Neuronal stem cell (in vitro differentiated cells): Measurements from ENCODE around the gene SEC14L1.

Source experiments
- DNase-seq: peaks from one replicate; pipeline ENCODE4 v3.0.0-alpha.2; 2013; ENCODE audit warnings: low spot score
- H2AFZ ChIP-seq: one replicate; pipeline ENCODE4 v1.6.1; 2013; ENCODE audit warnings: mild to moderate bottlenecking, low read length, inconsistent platforms
- H2AK5ac ChIP-seq: 2 replicates; pipeline ENCODE4 v1.6.1; 2013; ENCODE audit warnings: low read depth, mild to moderate bottlenecking, inconsistent platforms, low read length, moderate library complexity, mixed read lengths
- H2BK120ac ChIP-seq: 2 replicates; pipeline ENCODE4 v1.6.1; 2013; ENCODE audit warnings: low read depth, mild to moderate bottlenecking, inconsistent platforms, low read length, moderate library complexity, mixed read lengths
- H2BK12ac ChIP-seq: one replicate; pipeline ENCODE4 v1.6.1; 2013; ENCODE audit warnings: low read length, inconsistent platforms
- H2BK15ac ChIP-seq: 2 replicates; pipeline ENCODE4 v1.6.1; 2013; ENCODE audit warnings: mild to moderate bottlenecking, low read length, inconsistent platforms, mixed read lengths
- H2BK5ac ChIP-seq: one replicate; pipeline ENCODE4 v1.6.1; 2013; ENCODE audit warnings: inconsistent platforms, mild to moderate bottlenecking, low read length, moderate library complexity
- H3K14ac ChIP-seq: one replicate; pipeline ENCODE4 v1.6.1; 2013; ENCODE audit warnings: low read length, inconsistent platforms
- H3K18ac ChIP-seq: 2 replicates; pipeline ENCODE4 v1.6.1; 2013; ENCODE audit warnings: low read length, inconsistent platforms
- H3K23ac ChIP-seq: 2 replicates; pipeline ENCODE4 v1.6.1; 2013; ENCODE audit warnings: low read depth, mild to moderate bottlenecking, mixed read lengths, low read length, inconsistent platforms; ENCODE audit not compliant: poor library complexity
- H3K27ac ChIP-seq: replicated peaks from 3 replicates; pipeline ENCODE4 v1.5.1; 2013; ENCODE audit warnings: low read length, inconsistent platforms
- H3K27me3 ChIP-seq, 3 experiments: 2 replicates each; pipeline ENCODE4 v1.6.1; 2013; ENCODE audit warnings: low read length in 3 of 3, mild to moderate bottlenecking in 2 of 3, inconsistent platforms in 1 of 3, low read depth in 1 of 3, mixed read lengths in 1 of 3, moderate library complexity in 1 of 3; ENCODE audit not compliant: control insufficient read depth in 3 of 3, insufficient read depth in 3 of 3
- H3K36me3 ChIP-seq, 2 donors: replicated peaks in 1 of 2; 2 replicates each; pipeline ENCODE4 v1.6.1; 2013; ENCODE audit warnings: low read length in 2 of 2; ENCODE audit not compliant: control insufficient read depth in 2 of 2, insufficient read depth in 2 of 2
- H3K4ac ChIP-seq: 2 replicates; pipeline ENCODE4 v1.6.1; 2013; ENCODE audit warnings: inconsistent platforms, mild to moderate bottlenecking, low read length, moderate library complexity
- H3K4me1 ChIP-seq, 2 donors: 1 replicate in 1 of 2; 2 replicates in 1 of 2; pipeline ENCODE4 v1.6.1; 2013; ENCODE audit warnings: low read length in 2 of 2, low read depth in 1 of 2; ENCODE audit not compliant: control insufficient read depth in 2 of 2, insufficient read depth in 1 of 2
- H3K4me2 ChIP-seq: one replicate; pipeline ENCODE4 v1.6.1; 2013; ENCODE audit warnings: mild to moderate bottlenecking, low read length, inconsistent platforms; ENCODE audit not compliant: insufficient read depth, poor library complexity, severe bottlenecking
- H3K4me3 ChIP-seq, 2 donors: 2 replicates each; pipeline ENCODE4 v1.5.1; 2013; ENCODE audit warnings: low read length in 2 of 2, mild to moderate bottlenecking in 2 of 2, inconsistent platforms in 1 of 2, moderate library complexity in 1 of 2
- H3K79me1 ChIP-seq: one replicate; pipeline ENCODE4 v1.6.1; 2013; ENCODE audit warnings: low read depth, mild to moderate bottlenecking, inconsistent platforms, low read length, moderate library complexity
- H3K9ac ChIP-seq: one replicate; pipeline ENCODE4 v1.6.1; 2013; ENCODE audit warnings: mild to moderate bottlenecking, low read depth, low read length, inconsistent platforms; ENCODE audit not compliant: poor library complexity
- H3K9me3 ChIP-seq, 2 donors: replicated peaks in 1 of 2; 2 replicates each; pipeline versions ENCODE3 to v1.6.1; 2013; ENCODE audit warnings: low read length in 2 of 2, mild to moderate bottlenecking in 2 of 2, inconsistent platforms in 1 of 2, low read depth in 1 of 2, mixed read lengths in 1 of 2, moderate library complexity in 1 of 2; ENCODE audit not compliant: control insufficient read depth in 2 of 2, insufficient read depth in 1 of 2
- H4K8ac ChIP-seq: one replicate; pipeline ENCODE4 v1.6.1; 2013; ENCODE audit warnings: low read depth, mild to moderate bottlenecking, inconsistent platforms, low read length, moderate library complexity
- H4K91ac ChIP-seq: one replicate; pipeline ENCODE4 v1.6.1; 2013; ENCODE audit warnings: low read length, low read depth, mild to moderate bottlenecking, inconsistent platforms; ENCODE audit not compliant: poor library complexity
- WGBS, 2 donors: extraction: QIAGEN DNeasy Blood & Tissue Kit; methylation state at CpG; one replicate each; pipeline ENCODE4 v1.1.7; 2013; ENCODE audit warnings: missing lambda C conversion rate in 2 of 2, mixed read lengths in 1 of 2; ENCODE audit not compliant: insufficient read length in 2 of 2, insufficient replicate concordance in 1 of 2; ENCODE audit errors: extremely low coverage in 2 of 2; 5-methylcytosine and 5-hydroxymethylcytosine counted together

SEC14L1 gene

DNA sequence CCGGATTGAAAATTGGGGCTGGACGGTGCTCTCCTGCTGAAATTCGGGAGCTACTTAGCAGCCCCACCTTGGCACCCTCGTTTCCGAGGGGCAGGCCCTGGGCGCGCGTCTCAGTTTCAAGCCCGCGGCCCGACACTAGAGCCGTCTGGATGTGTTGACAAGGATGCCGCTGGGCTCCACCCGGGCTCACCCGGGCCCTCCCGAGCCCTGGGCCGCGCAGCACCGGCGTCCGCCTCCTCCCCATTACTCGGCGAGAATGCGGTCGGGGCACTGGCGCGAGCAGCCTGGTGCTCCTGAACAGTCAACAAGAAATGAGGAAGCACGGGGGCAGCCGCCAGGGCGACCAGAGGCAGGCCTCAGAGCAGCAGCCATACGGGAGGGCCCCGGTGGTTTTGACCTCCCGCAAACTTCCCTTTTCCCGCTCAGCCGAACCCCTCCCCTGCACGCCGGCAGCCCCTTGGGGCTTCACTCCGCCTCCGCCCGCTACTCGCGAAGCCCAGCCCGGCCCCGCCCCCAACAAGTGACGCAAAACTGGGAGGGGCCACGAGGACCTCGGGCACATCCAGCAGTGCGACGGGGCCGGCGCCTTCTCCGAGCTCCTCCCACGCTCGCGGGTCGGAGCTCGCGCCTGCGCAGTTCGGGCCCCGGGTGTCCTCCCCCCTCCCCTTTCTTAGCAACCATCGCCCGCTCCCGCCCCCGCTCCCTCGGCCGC, 447 bp upstream of the SEC14L1 start:
- no peak overlapping the region for H2BK15ac ChIP-seq
- peaks cover 8 to 31% of the 10 kb centered on the region in 2 donors for H3K36me3 ChIP-seq
- peaks cover 3% of the 10 kb centered on the region for H3K79me1 ChIP-seq
- peak overlapping the region; percentile 98 for H2AFZ ChIP-seq
- H3K4ac ChIP-seq, result no peak overlapping the region
- H3K9me3 ChIP-seq, result peaks cover 2 to 20% of the 10 kb centered on the region in 2 donors
- H2AK5ac ChIP-seq, result peak overlapping the region; percentile 4
- peak overlapping the region; percentile 49 to 77 for H3K4me3 ChIP-seq
- H3K18ac ChIP-seq, result peak overlapping the region; percentile 96
- peak overlapping the region; percentile 91 for H3K23ac ChIP-seq
- H2BK12ac ChIP-seq, result no peak overlapping the region
- H4K91ac ChIP-seq, result peak overlapping the region; percentile 30
- no peaks in the 10 kb centered on the region for H3K27me3 ChIP-seq
- peak; percentile 99 for DNase-seq
- no peak overlapping the region for H4K8ac ChIP-seq
- peak overlapping the region; percentile 91 for H2BK120ac ChIP-seq
- peaks cover 9 to 13% of the 10 kb centered on the region in 2 donors for H3K4me1 ChIP-seq
- H2BK5ac ChIP-seq, result peak overlapping the region; percentile 87
- H3K14ac ChIP-seq, result no peak overlapping the region
- peak overlapping the region; percentile 91 for H3K27ac ChIP-seq
- peak overlapping the region; percentile 86 for H3K4me2 ChIP-seq
- H3K9ac ChIP-seq, result peak overlapping the region; percentile 91
- no CpG with 5 or more reads among the region's 67 CpGs for WGBS, 2 donors

DNA sequence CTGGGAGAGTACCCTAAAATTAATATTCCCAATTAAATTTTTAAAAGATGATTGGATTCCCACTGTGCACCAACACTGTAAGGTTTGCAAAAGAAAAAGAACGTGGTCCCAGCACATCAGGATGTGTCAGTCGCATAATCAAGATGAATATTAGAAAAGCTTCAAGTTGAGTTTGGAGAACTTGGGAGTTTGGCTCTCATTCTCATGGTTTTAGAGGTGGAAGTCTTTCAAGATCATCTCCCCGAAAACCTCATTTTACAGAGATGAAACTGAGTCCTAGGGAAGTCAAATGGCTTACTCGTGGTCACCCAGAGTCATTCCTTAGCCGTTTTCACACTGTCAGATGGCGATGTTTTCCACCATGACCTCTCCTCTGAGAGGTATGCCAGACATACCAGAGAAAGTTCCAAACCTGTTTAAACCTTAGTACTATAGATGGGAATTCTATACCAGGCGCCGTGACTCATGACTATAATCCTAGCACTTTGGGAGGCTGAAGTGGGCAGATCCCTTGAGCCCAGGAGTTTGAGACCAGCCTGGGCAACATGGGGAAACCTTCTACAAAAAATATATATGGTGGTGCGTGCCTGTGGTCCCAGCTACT, 1.2 kb downstream of the SEC14L1 start:
- Histone ChIP-seq H3K4me3 (peak overlapping the region in 1 of 2 donors; percentile 93), H2BK15ac (no peak overlapping the region), H2BK120ac (no peak overlapping the region), H2AK5ac (no peak overlapping the region), H2AFZ (no peak overlapping the region), H3K36me3 (peaks cover 10 to 45% of the 10 kb centered on the region in 2 donors), H3K23ac (no peak overlapping the region), H3K79me1 (peaks cover 3% of the 10 kb centered on the region), H3K4me1 (peaks cover 14 to 26% of the 10 kb centered on the region in 2 donors), H2BK12ac (no peak overlapping the region), H3K9me3 (peaks cover 2 to 17% of the 10 kb centered on the region in 2 donors), H3K14ac (no peak overlapping the region), H3K18ac (no peak overlapping the region), H4K91ac (no peak overlapping the region), H3K9ac (no peak overlapping the region), H3K4ac (no peak overlapping the region), H3K27ac (no peak overlapping the region), H2BK5ac (no peak overlapping the region), H3K4me2 (peak overlapping the region; percentile 77), H4K8ac (no peak overlapping the region), H3K27me3 (no peaks in the 10 kb centered on the region)
- no peak for DNase-seq
- no CpG with 5 or more reads among the region's 9 CpGs for WGBS, 2 donors

DNA sequence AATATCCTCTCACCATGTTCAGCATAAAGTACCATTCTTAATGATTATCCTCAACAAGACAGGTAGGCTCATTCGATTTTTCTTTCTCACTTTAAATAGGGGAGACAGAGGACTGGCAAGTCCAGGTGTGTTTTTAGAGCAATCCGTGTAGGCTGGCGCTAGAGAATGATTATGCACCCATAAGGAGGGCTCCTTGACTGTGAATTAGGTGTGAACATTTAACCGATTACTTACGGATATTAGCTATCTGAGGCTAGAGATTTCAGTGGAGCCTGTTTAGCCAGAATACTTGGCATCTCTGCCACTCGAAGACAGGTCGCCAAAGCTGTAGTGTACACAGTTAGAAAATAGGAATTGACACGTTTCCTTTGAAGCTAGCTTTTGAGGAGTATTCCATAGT, 1.9 kb downstream of the SEC14L1 start:
- H3K4me2 ChIP-seq, result no peak overlapping the region
- no peak overlapping the region for H3K23ac ChIP-seq
- no peak overlapping the region for H3K4me3 ChIP-seq
- H3K18ac ChIP-seq, result no peak overlapping the region
- no peaks in the 10 kb centered on the region for H3K27me3 ChIP-seq
- peaks cover 3% of the 10 kb centered on the region for H3K79me1 ChIP-seq
- peaks cover 14 to 30% of the 10 kb centered on the region in 2 donors for H3K4me1 ChIP-seq
- H3K27ac ChIP-seq, result no peak overlapping the region
- no peak overlapping the region for H3K9ac ChIP-seq
- no peak overlapping the region for H3K4ac ChIP-seq
- H4K91ac ChIP-seq, result no peak overlapping the region
- no peak overlapping the region for H2AK5ac ChIP-seq
- no peak overlapping the region for H4K8ac ChIP-seq
- H2BK5ac ChIP-seq, result no peak overlapping the region
- H2BK12ac ChIP-seq, result no peak overlapping the region
- H3K9me3 ChIP-seq, result peaks cover 0 to 10% of the 10 kb centered on the region in 2 donors
- H3K14ac ChIP-seq, result no peak overlapping the region
- H2AFZ ChIP-seq, result no peak overlapping the region
- H2BK120ac ChIP-seq, result no peak overlapping the region
- no peak for DNase-seq
- H3K36me3 ChIP-seq, result peaks cover 14 to 52% of the 10 kb centered on the region in 2 donors
- no CpG with 5 or more reads among the region's 8 CpGs for WGBS, 2 donors
- no peak overlapping the region for H2BK15ac ChIP-seq

DNA sequence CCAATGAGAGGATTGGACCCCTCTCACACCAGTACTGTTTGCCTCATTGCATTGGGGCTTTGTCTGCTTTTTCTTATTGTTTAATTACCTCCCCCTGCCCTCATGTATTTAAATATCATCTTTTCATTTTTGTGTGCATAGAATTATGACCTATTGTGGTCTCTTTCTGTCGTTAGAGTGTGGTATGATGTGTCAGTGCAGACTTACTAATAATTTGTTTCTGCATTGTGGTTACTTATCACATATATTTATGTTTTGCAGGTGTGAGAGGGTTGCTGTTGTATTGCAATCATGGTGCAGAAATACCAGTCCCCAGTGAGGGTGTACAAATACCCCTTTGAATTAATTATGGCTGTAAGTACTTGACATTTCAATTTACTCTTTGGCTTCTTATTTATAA, 2.5 kb downstream of the SEC14L1 start:
- Histone ChIP-seq H3K27ac (no peak overlapping the region), H3K36me3 (peaks cover 15 to 58% of the 10 kb centered on the region in 2 donors), H2AK5ac (no peak overlapping the region), H3K4ac (no peak overlapping the region), H3K9ac (no peak overlapping the region), H2BK120ac (no peak overlapping the region), H3K27me3 (no peaks in the 10 kb centered on the region), H2BK5ac (no peak overlapping the region), H2BK12ac (no peak overlapping the region), H4K91ac (no peak overlapping the region), H3K4me1 (peaks cover 15 to 36% of the 10 kb centered on the region in 2 donors), H3K79me1 (peaks cover 4% of the 10 kb centered on the region), H3K4me2 (no peak overlapping the region), H3K23ac (no peak overlapping the region), H2AFZ (no peak overlapping the region), H2BK15ac (no peak overlapping the region), H3K9me3 (peaks cover 0 to 9% of the 10 kb centered on the region in 2 donors), H3K14ac (no peak overlapping the region), H3K4me3 (no peak overlapping the region), H4K8ac (no peak overlapping the region), H3K18ac (no peak overlapping the region)
- WGBS, 2 donors, result no CpG with 5 or more reads among the region's 1 CpG
- no peak for DNase-seq
